ENCODE data around the gene CARS1.

CARS1 gene

GRCh38 chr11:2963761-2964160 is 93.5 kb downstream of the CARS1 start:
- TF ChIP-seq, protein P1, sequence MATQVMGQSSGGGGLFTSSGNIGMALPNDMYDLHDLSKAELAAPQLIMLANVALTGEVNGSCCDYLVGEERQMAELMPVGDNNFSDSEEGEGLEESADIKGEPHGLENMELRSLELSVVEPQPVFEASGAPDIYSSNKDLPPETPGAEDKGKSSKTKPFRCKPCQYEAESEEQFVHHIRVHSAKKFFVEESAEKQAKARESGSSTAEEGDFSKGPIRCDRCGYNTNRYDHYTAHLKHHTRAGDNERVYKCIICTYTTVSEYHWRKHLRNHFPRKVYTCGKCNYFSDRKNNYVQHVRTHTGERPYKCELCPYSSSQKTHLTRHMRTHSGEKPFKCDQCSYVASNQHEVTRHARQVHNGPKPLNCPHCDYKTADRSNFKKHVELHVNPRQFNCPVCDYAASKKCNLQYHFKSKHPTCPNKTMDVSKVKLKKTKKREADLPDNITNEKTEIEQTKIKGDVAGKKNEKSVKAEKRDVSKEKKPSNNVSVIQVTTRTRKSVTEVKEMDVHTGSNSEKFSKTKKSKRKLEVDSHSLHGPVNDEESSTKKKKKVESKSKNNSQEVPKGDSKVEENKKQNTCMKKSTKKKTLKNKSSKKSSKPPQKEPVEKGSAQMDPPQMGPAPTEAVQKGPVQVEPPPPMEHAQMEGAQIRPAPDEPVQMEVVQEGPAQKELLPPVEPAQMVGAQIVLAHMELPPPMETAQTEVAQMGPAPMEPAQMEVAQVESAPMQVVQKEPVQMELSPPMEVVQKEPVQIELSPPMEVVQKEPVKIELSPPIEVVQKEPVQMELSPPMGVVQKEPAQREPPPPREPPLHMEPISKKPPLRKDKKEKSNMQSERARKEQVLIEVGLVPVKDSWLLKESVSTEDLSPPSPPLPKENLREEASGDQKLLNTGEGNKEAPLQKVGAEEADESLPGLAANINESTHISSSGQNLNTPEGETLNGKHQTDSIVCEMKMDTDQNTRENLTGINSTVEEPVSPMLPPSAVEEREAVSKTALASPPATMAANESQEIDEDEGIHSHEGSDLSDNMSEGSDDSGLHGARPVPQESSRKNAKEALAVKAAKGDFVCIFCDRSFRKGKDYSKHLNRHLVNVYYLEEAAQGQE (IDR thresholded peaks at IDR 0.05; ENCODE audit: insufficient read depth in 1 of 2, low read depth in 2 of 2, low read length in 2 of 2), result no peak
- TF ChIP-seq POLR2AphosphoS5 (IDR thresholded peaks at IDR 0.05; ENCODE audit: low read depth, low read length) (no peak), FOXP2 (optimal IDR thresholded peaks at IDR 0.05; ENCODE audit: borderline replicate concordance, extremely low read depth, extremely low read length, insufficient read depth) (no peak), SIN3A (IDR thresholded peaks at IDR 0.05; ENCODE audit: borderline replicate concordance, insufficient read depth, low read length) (no peak), TAF1 (IDR thresholded peaks at IDR 0.05; ENCODE audit: borderline replicate concordance, insufficient read depth, low read length) (no peak)

DNA sequence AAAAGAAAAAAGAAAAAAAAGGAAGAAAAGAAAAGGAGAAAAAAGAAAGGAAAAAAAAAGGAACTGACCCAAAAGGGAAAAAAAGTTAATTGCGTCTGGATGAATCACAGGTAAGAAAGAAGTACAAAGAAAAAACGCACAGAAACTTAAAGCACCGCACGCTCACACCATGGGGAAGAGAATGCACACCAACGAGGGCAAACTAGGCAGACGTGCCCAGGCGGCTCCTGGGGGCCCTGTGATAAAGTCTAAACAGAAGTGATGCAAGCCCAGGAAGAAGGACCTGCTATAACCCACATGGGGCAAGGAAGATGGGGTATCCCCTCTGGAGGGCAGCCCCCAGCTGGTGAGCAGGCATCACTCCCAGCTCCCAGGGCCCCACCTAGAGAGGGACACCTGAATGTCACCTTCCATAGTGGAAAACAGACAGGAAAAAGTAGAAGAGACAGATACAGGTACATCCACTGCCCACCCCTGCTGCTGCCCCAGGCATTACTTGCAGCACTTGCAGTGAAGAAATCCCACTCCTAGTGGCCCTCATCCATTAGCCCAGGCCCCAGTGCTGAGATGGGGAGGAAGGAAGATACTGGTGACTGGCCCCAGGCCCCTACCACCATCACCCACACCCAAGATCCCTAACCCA is 94.0 kb downstream of the CARS1 start:
- TF ChIP-seq SIN3A (IDR thresholded peaks at IDR 0.05; ENCODE audit: borderline replicate concordance, insufficient read depth, low read length) (no peak), TAF1 (IDR thresholded peaks at IDR 0.05; ENCODE audit: borderline replicate concordance, insufficient read depth, low read length) (no peak), FOXP2 (optimal IDR thresholded peaks at IDR 0.05; ENCODE audit: borderline replicate concordance, extremely low read depth, extremely low read length, insufficient read depth) (no peak), POLR2AphosphoS5 (IDR thresholded peaks at IDR 0.05; ENCODE audit: low read depth, low read length) (no peak)
- TF ChIP-seq, protein P1 (IDR thresholded peaks at IDR 0.05; ENCODE audit: insufficient read depth in 1 of 2, low read depth in 2 of 2, low read length in 2 of 2), result no peak

DNA sequence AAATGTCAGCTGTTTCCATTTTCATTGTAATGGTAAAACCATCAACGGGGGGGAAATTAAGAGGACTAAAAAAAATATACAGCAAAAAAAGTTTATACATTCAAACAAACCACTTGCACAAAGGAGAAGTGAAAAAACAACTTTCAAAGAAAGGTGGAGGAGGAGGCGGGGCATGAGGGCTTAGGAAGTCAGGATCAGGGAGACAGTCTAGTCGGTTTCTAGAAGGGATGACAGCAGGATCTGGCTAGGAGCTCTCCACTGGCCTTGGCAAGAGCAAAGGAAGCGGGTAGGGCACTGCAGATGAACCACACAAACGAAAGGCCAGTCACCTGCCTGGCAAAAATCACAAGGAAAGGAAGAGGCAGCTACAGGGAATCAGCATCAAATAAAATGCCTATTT is 96.1 kb downstream of the CARS1 start:
- TF ChIP-seq SIN3A (IDR thresholded peaks at IDR 0.05; ENCODE audit: borderline replicate concordance, insufficient read depth, low read length) (no peak), POLR2AphosphoS5 (IDR thresholded peaks at IDR 0.05; ENCODE audit: low read depth, low read length) (no peak), FOXP2 (optimal IDR thresholded peaks at IDR 0.05; ENCODE audit: borderline replicate concordance, extremely low read depth, extremely low read length, insufficient read depth) (no peak), TAF1 (IDR thresholded peaks at IDR 0.05; ENCODE audit: borderline replicate concordance, insufficient read depth, low read length) (no peak)
- TF ChIP-seq, protein P1 (IDR thresholded peaks at IDR 0.05; ENCODE audit: insufficient read depth in 1 of 2, low read depth in 2 of 2, low read length in 2 of 2), result no peak

GRCh38 chr11:2960139-2960538 is 97.1 kb downstream of the CARS1 start:
- no peak for TF ChIP-seq POLR2AphosphoS5 (IDR thresholded peaks at IDR 0.05; ENCODE audit: low read depth, low read length)
- TF ChIP-seq FOXP2 (optimal IDR thresholded peaks at IDR 0.05; ENCODE audit: borderline replicate concordance, extremely low read depth, extremely low read length, insufficient read depth), result no peak
- no peak for TF ChIP-seq SIN3A (IDR thresholded peaks at IDR 0.05; ENCODE audit: borderline replicate concordance, insufficient read depth, low read length)
- TF ChIP-seq, protein P1 (IDR thresholded peaks at IDR 0.05; ENCODE audit: insufficient read depth in 1 of 2, low read depth in 2 of 2, low read length in 2 of 2), result no peak
- TF ChIP-seq TAF1 (IDR thresholded peaks at IDR 0.05; ENCODE audit: borderline replicate concordance, insufficient read depth, low read length), result no peak
